Nephron (organoid): ENCODE measurements around the gene SPIN3.
"Not testable (repeated sequence)": the region's sequence is repeated elsewhere in the genome, so short reads cannot be mapped to it uniquely, and the experiment has no call there.

Experiments
- H3K27ac Mint-ChIP-seq, 3 experiments: 2 replicates each; pipeline ENCODE4 v1.8.0; 2020; ENCODE audit warnings: mixed read lengths in 3 of 3, mild to moderate bottlenecking in 2 of 3, moderate library complexity in 1 of 3
- H3K27me3 Mint-ChIP-seq: 2 replicates; pipeline ENCODE4 v1.8.0; 2021; ENCODE audit warnings: low read depth, mild to moderate bottlenecking, moderate library complexity, mixed read lengths
- H3K36me3 Mint-ChIP-seq: 2 replicates; pipeline ENCODE4 v1.8.0; 2020; ENCODE audit warnings: low read depth, mixed read lengths
- H3K4me1 Mint-ChIP-seq: 2 replicates; pipeline ENCODE4 v1.8.0; 2020; ENCODE audit warnings: mixed read lengths
- H3K4me3 Mint-ChIP-seq, 3 experiments: 2 replicates each; pipeline ENCODE4 v1.8.0; 2020; ENCODE audit warnings: mild to moderate bottlenecking in 3 of 3, mixed read lengths in 3 of 3, moderate library complexity in 2 of 3
- H3K9me3 Mint-ChIP-seq: 2 replicates; pipeline ENCODE4 v1.8.0; 2020; ENCODE audit warnings: mixed read lengths
- TF ChIP-seq, protein P1 (sequence below), 3 experiments: fragments of 200-600 bp; sonication (generic); IDR thresholded peaks; one replicate each; pipeline ENCODE4 v1.5.0; 2021; ENCODE audit warnings: antibody characterized with exemption in 3 of 3; ENCODE audit not compliant: unreplicated experiment in 3 of 3

Gene SPIN3

GRCh38 chrX:56947699-56948098 is 47.6 kb downstream of the SPIN3 start:
- TF ChIP-seq, protein P1, sequence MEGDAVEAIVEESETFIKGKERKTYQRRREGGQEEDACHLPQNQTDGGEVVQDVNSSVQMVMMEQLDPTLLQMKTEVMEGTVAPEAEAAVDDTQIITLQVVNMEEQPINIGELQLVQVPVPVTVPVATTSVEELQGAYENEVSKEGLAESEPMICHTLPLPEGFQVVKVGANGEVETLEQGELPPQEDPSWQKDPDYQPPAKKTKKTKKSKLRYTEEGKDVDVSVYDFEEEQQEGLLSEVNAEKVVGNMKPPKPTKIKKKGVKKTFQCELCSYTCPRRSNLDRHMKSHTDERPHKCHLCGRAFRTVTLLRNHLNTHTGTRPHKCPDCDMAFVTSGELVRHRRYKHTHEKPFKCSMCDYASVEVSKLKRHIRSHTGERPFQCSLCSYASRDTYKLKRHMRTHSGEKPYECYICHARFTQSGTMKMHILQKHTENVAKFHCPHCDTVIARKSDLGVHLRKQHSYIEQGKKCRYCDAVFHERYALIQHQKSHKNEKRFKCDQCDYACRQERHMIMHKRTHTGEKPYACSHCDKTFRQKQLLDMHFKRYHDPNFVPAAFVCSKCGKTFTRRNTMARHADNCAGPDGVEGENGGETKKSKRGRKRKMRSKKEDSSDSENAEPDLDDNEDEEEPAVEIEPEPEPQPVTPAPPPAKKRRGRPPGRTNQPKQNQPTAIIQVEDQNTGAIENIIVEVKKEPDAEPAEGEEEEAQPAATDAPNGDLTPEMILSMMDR (IDR thresholded peaks at IDR 0.05; ENCODE audit: unreplicated experiment in 3 of 3) = no peak
- H3K27ac Mint-ChIP-seq = no peak overlapping the region
- no peak overlapping the region for H3K4me3 Mint-ChIP-seq
- no peaks in the 10 kb centered on the region for H3K4me1 Mint-ChIP-seq
- H3K36me3 Mint-ChIP-seq = peaks cover 14% of the 10 kb centered on the region
- peaks cover 52% of the 10 kb centered on the region for H3K9me3 Mint-ChIP-seq
- H3K27me3 Mint-ChIP-seq = no peaks in the 10 kb centered on the region

- not testable (repeated sequence) for H3K27ac Mint-ChIP-seq, H3K4me1 Mint-ChIP-seq, H3K36me3 Mint-ChIP-seq, H3K27me3 Mint-ChIP-seq, H3K4me3 Mint-ChIP-seq
- peaks cover 48% of the 10 kb centered on the region for H3K9me3 Mint-ChIP-seq
Observed at GRCh38 chrX:56946201-56946600, 49.1 kb downstream of the SPIN3 start.

GRCh38 chrX:56945226-56945625 is 50.1 kb downstream of the SPIN3 start:
- H3K9me3 Mint-ChIP-seq = peaks cover 51% of the 10 kb centered on the region
- not testable (repeated sequence) for H3K4me1 Mint-ChIP-seq, H3K36me3 Mint-ChIP-seq, H3K27ac Mint-ChIP-seq, H3K4me3 Mint-ChIP-seq, H3K27me3 Mint-ChIP-seq

DNA sequence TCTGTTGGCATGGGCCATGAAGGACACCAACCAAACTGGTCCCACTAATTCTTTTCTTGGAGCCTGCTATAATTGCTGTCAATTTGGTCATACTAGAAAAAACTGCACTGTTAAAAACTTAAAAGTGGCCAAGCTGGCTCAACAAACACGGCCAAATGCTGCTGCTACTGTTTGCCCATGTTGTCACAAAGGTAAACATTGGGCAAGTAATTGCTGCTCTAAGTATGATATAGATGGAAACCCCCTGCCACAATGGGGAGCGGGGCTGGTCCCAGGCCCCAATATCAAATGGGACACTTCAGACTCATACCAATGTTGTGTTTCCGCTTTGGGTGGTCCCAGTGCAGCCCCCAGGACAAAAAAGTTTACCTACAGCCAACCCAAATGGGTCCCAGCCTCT is 52.1 kb downstream of the SPIN3 start:
- Mint-ChIP-seq H3K4me1 (no peaks in the 10 kb centered on the region), H3K4me3 (no peak overlapping the region), H3K27me3 (no peaks in the 10 kb centered on the region), H3K27ac (no peak overlapping the region), H3K9me3 (peaks cover 50% of the 10 kb centered on the region), H3K36me3 (no peaks in the 10 kb centered on the region)
- TF ChIP-seq, protein P1 (IDR thresholded peaks at IDR 0.05; ENCODE audit: unreplicated experiment in 3 of 3) = no peak
